A549 treated with DMSO at 1 μM for 4 hours (cell line): ENCODE results near the gene TAS2R19. TPM values are rescaled to one million over a fixed set of nuclear protein-coding genes. Genes with fewer than 3 reads are reported as not detected.

Experiments used
- total RNA-seq: library from RNA; stranded (reverse); fragments of 200-300 nt; extraction: Qiagen RNA extraction; gene quantifications from 5 replicates; pipeline ENCODE4 v1.2.3, GENCODE V29; 2022; ENCODE audit warnings: low read depth

TAS2R19 gene
- 0.09 to 0.25 TPM in 2 of 5 replicates, not detected in the others for total RNA-seq

DNA sequence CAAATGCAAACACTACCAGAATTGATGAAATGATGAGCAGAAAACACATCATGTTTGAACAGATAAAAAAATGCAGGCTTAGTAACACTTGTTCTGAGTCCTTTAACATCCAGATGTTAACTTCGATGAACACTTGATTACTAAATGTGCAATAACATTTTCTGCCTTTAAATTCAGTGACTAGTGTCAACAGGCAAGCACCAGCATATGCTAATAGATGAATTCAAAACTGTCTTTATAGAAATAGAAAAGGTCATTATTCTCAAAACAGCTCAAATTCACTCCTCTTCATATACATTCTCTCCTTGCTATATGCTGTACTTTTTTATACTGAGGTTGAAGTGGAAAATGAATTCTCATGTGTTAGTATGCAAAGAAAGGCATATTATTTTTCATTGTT lies at the start of gene TAS2R19:
Gene TAS2R19 (minus strand): TSS at position 101 of the 400 bp plus-strand sequence. CDS start 49 bp downstream, at position 52.

DNA sequence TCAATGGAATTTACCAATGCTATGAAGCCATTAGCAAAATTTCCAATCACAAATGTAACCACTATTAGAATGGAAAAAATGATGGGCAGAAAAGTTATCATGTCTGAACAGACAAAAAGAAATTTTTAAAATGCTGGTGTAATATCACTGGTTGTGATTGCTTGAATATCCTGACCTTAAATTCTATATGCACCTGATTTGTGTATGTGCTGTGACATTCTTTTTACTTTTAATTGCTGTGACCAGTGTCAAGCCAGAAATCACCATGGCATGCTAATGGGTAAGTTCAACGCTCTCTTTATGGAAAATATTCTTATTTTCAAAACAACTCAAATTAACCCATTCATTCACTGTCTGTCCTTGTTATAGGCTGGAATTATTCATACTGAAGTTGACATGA lies 39.8 kb upstream of the TAS2R19 start, which contains the start of gene TAS2R46:
Gene TAS2R46 (minus strand): TSS at position 101 of the 400 bp plus-strand sequence. CDS start 0 bp downstream, at position 101.

GRCh38 chr12:11031307-11031706 lies 8.9 kb upstream of the TAS2R19 start, which contains the start of gene TAS2R31:
TSS of gene TAS2R31 (minus strand) at chr12:11031407. CDS start at chr12:11031335, 72 bp downstream.

DNA sequence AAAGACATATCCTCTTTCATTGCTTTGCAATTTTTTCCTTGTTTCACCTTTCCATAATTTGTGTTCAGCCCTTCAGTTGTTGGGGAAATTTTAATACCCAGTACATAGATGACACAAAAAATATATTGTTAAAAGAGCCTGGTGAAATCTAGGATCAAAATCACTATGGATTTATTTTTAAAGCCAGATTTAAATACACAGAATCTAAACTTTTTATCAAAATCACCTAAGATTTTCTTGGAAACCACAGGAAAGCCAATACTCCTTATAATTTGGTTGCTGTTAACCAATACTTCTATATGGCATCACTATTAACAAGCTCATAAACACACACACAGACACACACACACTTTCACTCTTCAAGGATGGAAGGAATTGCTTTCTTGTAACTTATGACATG lies 24.2 kb downstream of the TAS2R19 start, which contains the start of gene TAS2R20:
Gene TAS2R20 (minus strand): TSS at position 101 of the 400 bp plus-strand sequence. CDS start 429 bp downstream, outside the sequence.

GRCh38 chr12:10986812-10987211 lies 35.6 kb downstream of the TAS2R19 start, which contains the start of gene TAS2R50:
TSS of gene TAS2R50 (minus strand) at chr12:10986912. CDS start at chr12:10986860, 52 bp downstream.

Other genes starting within 250 kb of the TAS2R19 start
- gene TAS2R7, start 220.0 kb downstream of the TAS2R19 start, total RNA-seq, result not detected in 5 replicates
- not detected in 5 replicates for gene TAS2R8, start 215.3 kb downstream of the TAS2R19 start, total RNA-seq
- not detected in 5 replicates for gene TAS2R9, start 212.5 kb downstream of the TAS2R19 start, total RNA-seq
- 0.09 to 0.13 TPM in 2 of 5 replicates, not detected in the others for gene TAS2R10, start 196.3 kb downstream of the TAS2R19 start, total RNA-seq
- 1.6 to 3.5 TPM (median 3.1 TPM) in 5 replicates for gene PRR4, start 173.1 kb downstream of the TAS2R19 start, total RNA-seq
- 1.7 to 4.4 TPM (median 3.3 TPM) in 5 replicates for gene PRH1, start 138.4 kb downstream of the TAS2R19 start, total RNA-seq
- not detected in 5 replicates for gene TAS2R13, start 113.1 kb downstream of the TAS2R19 start, total RNA-seq
- 0.37 TPM in 1 of 5 replicates, not detected in the others for gene PRH2, start 93.4 kb downstream of the TAS2R19 start, total RNA-seq
- gene TAS2R14, start 83.4 kb downstream of the TAS2R19 start, total RNA-seq, result 0.27 to 0.94 TPM (median 0.63 TPM) in 5 replicates
- gene TAS2R50, start 35.7 kb downstream of the TAS2R19 start, total RNA-seq, result 0.09 TPM in 1 of 5 replicates, not detected in the others
- gene TAS2R20, start 24.3 kb downstream of the TAS2R19 start, total RNA-seq, result 0.10 to 0.12 TPM (median 0.11 TPM) in 3 of 5 replicates, not detected in the others
- 0.09 to 0.22 TPM (median 0.16 TPM) in 4 of 5 replicates, not detected in the other for gene TAS2R31, start 8.8 kb upstream of the TAS2R19 start, total RNA-seq
- gene TAS2R46, start 39.7 kb upstream of the TAS2R19 start, total RNA-seq, result 0.11 TPM in 1 of 5 replicates, not detected in the others
- gene TAS2R43, start 69.7 kb upstream of the TAS2R19 start, total RNA-seq, result not detected in 5 replicates
- gene TAS2R30, start 112.0 kb upstream of the TAS2R19 start, total RNA-seq, result not detected in 5 replicates
- 8.2 to 9.2 TPM (median 8.8 TPM) in 5 replicates for gene SMIM10L1, start 148.6 kb upstream of the TAS2R19 start, total RNA-seq
- not detected in 5 replicates for gene TAS2R42, start 164.3 kb upstream of the TAS2R19 start, total RNA-seq
- gene PRB3, start 247.1 kb upstream of the TAS2R19 start, total RNA-seq, result not detected in 5 replicates